Mesenteric fat pad (tissue), 1 donor: ENCODE measurements around the gene DENND1A. TPM values are rescaled to one million over a fixed set of nuclear protein-coding genes. Genes with fewer than 3 reads are reported as not detected.
"Not testable (repeated sequence)": the region's sequence is repeated elsewhere in the genome, so short reads cannot be mapped to it uniquely, and the experiment has no call there.

ENCODE experiments used
- DNase-seq: peaks from one replicate; pipeline ENCODE4 v3.0.0-alpha.2; 2020; ENCODE audit warnings: low spot score
- total RNA-seq: library from RNA; stranded (reverse); fragmentation: NEBNext Ultra II Directional; extraction: Animal tissue kit (Norgen Biotek cat#: 25700); gene quantifications from one replicate; pipeline ENCODE4 v1.2.1, GENCODE V29; 2021
- donor health status: DM: yes; HTN: yes; CAD: no.

Gene DENND1A
- total RNA-seq, 1 donor from 2014 or later: 24.4 TPM

DNA sequence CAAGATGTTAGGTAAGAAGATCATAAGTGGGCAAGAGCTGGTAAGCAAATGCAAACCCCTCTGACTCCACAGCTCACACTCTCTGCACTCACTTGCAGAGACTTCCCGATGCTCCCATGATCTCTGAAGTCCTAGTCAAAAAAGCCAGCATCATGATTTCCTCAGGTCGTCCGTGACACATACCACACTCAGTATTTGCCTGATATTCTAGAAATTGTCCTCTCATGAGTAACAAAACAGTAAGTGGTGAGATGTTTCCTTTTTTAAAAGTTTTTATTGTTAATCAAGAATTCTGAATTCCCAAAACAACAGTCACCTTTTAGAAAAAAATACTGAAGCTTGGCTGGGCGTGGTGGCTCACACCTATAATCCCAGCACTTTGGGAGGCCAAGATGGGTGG is 194.6 kb downstream of the DENND1A start:
- DNase-seq: no peak

DNA sequence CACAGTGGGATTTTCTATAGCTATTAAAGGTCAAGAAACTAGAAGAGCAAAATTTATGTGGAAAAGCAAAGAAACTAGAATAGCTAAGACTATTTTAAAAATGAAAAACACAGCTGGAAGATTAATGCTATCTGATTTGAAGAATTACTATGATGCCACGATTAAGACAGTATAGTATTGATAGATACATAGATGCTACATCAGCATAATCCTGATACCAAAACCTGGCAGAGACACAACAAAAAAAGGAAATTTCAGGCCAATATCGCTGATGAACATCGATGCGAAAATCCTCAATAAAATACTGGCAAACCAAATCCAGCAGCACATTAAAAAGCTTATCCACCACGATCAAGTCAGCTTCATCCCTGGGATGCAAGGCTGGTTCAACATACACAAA is 201.4 kb downstream of the DENND1A start:
- DNase-seq: not testable (repeated sequence)

DNA sequence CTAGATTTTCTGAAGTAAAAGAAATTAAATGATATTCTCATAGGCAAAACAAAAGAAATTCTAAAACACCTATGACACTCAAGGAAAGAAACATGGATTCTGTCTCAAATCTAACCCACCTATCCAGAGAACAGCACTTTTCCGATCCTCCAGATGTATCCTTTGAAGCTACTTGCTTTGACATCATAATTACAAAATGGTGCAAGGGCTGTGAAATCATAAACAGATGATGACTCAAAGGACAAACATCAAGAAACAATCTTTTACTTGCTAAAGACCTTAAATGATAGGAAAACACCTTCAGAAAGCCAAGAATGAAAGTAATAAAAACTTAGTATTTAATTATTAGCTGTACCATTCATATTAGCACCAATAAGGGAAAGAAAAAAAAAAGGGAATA is 202.6 kb downstream of the DENND1A start:
- no peak for DNase-seq

DNA sequence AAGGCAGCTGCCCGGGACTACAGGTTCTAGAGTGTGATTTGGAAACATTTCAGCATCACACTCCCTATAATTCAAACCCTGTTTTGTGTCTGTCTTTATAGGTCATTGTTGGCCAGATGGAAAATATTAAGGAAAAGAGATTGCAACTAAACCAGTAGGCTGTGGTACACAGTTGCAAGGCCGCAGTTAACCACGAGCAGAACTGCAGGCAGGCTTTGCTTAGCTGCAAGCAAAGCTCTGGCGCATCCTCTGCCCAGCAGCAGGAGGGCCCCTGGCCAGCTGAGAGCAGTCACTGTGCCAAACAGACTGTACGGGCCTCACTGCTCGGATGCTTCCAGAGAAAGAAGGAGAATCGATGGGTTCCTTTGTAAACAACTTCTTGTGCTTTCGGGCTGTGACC is 204.5 kb downstream of the DENND1A start:
- DNase-seq: no peak

DNA sequence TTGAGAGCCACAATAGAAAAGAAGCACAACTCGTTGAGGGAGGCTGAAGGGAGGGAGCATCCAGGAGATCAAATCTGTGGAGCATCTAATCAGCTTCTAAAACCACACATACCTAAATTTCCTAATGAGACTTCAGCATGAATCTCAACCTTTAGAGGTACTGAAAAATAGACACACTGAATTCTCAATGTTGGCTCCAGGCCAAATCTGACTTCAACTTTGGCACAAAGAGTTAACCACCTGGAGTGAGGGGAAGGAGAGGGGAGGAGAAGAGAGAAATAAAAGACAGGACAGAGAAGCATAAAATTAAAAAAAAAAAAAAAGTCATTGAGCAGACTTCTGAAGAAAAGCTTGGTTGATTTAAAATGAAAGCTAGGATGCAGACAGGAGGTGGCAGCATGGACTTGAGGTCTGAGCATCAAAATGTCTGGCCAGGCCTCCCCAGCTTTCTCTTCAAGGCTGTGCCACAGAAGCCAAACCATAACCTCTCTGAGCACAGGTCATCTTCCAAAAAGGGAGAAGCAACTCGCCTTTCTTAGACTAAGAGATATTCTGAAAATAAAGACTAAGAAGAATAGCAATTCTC is 205.6 kb downstream of the DENND1A start:
- DNase-seq: no peak

DNA sequence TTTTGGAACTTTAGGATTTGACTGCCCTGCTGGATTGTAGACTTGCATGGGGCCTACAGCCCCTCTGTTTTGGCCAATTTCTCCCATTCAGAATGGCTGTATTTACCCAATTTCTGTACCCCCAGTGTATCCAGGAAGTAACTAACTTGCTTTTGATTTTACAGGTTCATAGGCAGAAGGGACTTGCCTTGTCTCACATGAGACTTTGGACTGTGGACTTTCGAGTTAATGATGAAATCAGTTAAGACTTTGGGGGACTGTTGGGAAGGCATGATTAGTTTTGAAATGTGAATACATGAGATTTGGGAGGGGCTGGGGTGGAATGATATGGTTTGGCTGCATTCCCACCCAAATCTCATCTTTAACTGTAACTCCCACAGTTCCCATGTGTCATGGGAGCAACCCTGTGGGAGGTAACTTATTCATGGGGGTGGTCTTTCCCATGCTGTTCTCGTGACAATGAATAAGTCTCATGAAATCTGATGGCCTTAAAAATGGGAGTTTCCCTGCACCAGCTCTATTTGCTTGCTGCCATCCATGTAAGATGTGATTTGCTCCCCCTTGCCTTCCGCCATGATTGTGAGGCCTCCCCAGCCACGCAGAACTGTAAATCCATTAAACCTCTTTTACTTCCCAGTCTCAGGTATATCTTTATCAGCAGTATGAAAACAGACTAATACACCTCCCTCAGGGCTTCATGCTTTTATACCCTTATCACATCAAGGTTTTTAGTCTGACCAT is 206.6 kb downstream of the DENND1A start:
- DNase-seq: no peak

DNA sequence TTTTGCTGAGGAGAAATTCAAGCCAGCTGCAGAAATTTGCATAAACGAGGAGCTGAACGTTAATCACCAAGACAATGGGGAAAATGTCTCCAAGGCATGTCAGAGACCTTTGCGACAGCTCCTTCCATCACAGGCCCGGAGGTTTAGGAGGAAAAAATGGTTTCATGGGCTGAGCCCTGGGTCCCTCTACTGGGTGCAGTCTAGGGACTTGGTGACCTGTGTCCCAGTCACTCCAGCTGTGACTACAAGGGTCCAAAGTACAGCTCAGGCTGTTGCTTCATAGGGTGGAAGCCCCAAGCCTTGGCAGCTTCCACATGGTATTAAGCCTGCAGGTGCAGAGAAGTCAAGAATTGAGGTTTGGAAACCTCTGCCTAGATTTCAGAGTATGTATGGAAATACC is 207.5 kb downstream of the DENND1A start:
- DNase-seq: no peak

DNA sequence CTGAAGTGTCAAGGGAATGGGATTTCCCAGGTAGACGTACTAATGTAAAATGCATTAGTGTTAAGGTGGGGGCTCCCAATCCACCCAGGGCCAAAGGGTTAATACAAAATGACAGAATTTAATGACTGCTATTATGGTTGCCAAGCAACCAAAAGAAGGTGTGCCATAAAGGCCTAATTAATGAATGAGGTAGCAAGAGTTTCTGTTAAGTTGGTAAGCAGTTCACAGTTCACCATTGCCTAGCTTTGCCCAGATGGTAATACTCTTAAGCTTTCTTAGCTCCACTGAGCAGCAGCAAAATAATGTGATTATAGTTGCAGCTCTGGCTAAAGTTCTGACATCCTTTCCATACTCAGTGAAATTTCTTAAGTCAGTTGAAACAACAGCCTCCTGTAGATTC is 211.7 kb downstream of the DENND1A start:
- no peak for DNase-seq

DNA sequence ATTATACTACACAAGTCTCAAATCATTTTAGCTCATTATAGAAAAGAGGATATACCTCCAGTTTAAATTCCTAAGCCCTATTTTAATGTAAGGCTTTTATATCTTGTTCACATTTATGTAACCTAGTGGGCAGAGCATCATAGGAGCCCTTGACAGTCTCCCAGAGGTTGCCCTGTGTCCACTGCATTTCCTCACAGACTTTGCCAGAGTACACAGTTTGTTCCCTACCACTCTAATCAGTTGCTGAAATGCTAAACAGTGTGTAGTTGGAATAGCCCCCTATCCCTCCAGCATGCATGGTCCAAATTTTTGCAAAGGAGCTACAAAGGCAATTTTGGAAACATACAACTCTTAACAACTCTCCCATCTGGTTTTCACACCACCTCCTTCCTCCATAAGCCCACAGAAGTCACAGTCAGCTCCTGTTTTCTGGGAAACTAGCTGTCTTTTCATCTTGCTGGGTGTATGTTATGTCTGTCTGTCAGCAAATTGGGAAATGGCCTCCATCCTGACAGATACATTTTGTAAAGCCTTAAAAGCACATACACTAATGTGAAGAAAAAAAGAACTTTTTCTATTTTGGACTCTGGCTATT is 212.2 kb downstream of the DENND1A start:
- DNase-seq: no peak

DNA sequence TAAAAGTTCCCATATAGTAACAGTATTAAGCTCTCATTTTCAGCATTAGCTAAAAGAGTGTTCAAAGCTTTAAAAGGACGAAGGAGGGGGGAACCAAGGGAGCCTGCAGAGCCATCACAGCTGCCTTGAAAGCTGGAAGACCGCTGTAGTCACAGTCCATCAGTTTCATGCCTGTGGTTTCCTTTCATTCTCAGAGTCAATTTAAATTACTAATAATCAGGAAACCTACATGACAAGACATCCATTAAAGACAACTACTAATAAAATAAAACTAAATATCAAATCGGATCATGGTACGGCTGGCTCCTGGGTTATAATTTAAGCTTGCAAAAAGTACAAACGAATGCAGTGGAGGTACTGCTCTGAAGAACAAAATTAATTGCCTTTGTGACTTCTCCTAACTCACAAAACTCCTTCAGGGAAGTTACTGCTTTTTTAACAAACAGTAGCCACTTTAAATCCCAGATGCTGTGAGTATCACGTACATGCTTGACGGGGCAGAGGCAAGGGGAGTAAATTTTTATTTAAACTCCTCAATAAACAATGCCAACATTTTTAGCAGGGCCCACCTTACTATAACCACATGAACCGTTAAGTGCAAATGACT is 213.5 kb downstream of the DENND1A start:
- DNase-seq: no peak

DNA sequence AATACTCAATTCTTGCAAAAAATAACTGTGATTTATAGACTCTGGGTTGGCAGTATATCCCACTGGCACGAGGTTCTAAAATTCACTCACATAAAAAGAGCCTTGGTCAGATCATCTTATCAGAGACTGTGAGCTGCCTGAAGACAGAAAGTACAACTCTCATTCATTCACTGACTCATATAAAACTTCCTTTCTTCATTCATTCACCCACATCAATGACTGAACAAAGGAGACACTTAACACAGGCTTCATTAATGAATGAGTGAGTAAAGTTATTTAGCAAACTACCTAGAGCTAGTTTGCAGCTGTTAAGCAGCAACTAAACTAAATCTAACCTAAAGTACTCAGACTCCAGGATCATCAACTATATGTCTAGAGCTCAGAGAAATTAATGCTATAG is 214.7 kb downstream of the DENND1A start:
- DNase-seq: no peak

DNA sequence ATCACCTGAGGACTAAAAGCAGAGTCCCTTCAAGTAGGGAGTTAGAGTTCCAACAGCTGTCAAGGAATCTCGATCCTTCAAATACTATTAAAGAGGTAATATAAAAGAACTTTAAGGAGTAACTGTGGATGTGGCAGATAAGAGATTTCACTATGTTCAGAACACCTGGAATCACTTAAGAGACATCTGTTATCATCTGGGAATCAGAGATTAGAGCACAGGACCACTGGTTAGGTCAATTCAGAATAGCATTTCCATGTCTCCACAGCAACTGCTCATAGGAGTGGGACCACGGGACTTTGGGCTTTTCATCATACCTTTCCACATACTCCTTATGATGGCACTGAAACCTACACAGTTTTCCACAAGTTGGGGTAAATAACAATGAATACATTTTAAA is 216.6 kb downstream of the DENND1A start:
- DNase-seq: no peak

DNA sequence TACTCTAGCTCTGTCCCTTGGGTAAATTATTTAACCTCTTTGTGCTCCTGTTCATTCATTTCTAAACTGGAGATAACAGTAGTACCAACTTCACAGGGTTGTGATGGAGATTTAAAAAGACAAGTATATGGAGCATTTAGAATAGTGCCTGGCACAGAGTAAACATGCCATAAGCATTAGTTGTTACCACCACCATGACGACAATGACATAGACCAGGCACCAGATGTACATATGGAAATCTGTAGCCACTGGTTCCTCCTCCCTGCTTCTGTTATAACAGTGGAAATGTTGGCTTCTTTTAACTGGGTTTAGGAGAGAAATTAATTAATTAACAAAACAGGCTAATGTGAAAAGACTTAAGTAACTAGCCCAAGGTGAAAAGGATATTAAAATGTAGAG is 217.5 kb downstream of the DENND1A start:
- DNase-seq: no peak

DNA sequence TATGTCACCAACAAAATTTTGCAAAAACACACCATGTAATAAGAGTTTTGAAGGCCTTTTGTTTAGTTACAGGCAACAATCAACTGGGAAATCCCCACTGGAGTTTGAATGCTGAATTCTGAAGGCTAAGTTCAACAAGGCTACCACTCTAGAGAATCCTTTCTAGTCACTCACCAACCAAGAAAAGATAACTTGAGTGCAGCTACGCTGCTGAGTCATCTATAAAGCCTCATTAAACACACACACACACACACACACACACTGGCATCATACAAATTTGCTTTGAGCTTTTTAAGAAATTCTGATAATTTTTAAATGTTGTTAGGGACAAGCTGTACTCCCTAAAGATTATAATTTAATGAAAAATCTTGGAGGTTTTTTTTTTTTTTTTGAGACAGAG is 219.6 kb downstream of the DENND1A start:
- no peak for DNase-seq

DNA sequence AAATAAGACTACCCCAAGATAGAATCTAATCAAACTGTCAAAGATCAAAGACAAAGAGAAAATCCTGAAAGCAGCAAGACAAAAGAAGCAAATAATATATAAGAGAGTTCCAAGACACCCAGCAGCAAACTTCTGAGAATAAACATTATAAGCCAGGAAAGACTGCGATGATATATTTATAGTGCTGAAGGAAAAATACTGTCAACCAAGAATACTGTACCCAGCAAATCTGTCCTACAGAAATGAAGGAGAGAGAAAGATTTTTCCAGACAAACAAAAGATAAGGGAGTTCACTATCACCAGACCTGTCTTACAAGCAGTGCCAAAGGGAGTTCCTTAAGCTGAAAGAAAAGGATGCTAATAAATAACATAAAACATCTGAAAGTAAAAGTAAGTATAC is 227.4 kb downstream of the DENND1A start:
- no peak for DNase-seq

DNA sequence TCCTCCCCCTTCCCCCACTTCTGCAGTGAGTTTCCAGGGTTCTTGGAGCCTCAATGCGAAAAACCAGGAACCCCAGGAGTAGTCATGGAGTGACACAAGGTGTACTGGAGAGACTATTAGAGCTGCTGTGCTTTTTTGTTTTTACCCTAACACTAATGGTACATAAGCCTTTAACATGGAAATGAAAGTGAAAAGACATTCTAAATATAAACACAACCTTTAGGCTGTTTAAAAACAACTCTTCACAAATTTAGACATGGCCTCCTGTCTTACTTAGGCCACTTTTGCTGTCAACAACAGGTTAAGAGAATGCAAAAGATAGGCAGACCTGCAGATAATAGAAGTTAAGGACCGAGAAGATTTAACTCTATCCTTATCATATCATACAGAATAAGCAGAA is 232.2 kb downstream of the DENND1A start:
- no peak for DNase-seq

DNA sequence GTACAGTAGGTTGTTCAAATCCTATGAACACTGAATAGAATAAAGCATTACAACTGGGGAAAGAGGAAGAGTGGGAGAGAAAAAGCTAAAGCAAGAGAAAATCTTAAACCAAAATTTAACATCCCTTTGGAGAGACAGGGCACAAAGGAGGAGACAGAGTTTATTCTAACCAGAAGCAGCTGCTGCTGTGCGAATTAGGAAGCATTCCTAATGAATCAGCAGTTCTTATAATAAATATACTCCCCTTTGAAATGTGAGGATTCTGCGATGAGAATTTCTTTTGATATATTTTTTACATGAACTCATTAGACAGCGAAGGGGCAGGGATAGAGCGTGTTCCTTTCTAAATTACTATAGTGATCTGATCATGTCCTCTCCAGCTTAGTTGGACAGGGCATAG is 233.4 kb downstream of the DENND1A start:
- DNase-seq: no peak

DNA sequence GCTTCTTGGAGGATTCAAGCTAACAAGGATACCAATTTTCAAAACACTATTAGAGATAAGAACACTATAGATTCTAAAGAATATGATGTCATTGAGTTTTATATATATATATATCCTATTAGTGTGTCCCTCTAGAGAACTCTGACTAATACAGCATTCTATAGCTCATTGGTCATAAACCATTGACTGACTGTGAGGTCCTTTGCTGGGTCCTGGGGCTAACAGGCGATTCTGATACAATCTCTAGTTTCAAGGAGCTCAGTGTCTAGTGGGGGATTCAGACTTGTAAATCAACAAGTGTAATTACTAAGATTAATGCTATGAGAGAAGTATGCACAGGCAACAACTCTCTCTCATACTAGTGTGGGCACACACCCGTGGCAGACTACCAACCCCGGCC is 234.5 kb downstream of the DENND1A start:
- DNase-seq: no peak

DNA sequence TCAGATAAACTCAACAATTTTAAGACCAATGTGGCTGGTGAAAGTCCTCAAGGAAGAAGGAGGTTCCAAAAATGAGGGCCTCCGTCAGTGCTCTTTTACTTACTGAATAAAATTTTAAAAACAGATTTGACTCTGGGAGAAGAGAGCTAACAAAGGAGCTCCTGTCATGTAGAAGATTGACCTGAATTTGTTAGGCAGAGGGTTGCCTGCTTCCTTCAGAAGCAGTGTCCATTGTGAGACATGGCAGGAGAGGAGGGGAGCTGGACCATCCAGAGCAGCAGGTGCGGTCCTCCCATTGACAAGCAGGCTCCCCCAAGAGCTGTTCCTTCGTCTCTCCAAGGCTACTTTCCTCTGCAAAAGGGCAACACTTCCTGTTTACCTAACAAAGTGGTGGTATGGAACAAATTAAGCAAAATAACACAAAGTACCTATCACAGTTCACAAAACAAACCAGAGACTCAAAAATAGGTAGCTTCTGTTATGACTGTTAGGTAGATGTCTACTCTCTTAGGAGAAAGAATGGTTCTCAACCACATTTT is 238.1 kb downstream of the DENND1A start:
- DNase-seq: no peak

DNA sequence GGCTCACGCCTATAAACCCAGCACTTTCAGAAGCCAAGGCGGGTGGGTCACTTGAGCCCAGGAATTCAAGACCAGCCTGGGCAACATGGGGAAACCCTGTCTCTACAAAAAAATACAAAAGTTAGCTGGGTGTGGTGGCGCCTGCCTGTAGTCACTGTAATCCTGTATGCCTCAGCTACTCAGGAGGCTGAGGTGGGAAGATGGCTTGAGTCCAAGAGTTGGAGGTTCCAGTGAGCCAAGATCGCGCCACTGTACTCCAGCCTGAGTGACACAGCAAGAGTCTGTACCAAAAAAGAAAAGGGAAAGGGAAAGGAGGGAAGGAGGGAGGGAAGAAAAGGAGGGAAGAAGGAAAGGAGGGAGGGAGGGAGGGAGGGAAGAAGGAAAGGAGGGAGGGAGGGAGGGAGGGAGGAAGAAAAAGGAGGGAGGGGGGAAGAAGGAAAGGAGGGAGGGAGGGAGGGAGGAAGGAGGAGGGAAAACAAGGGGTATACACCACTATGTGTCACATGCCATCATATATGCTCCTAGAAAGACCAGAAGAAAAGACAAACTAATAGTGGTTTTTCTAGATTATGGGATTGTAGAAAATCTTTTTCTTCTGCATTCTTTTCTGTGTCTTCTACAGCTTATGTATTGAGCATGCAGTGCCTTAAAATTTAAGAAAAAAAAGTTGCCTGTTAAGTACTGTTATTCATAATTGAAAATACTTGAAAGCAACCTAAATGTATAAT is 240.1 kb downstream of the DENND1A start:
- DNase-seq: no peak

DNA sequence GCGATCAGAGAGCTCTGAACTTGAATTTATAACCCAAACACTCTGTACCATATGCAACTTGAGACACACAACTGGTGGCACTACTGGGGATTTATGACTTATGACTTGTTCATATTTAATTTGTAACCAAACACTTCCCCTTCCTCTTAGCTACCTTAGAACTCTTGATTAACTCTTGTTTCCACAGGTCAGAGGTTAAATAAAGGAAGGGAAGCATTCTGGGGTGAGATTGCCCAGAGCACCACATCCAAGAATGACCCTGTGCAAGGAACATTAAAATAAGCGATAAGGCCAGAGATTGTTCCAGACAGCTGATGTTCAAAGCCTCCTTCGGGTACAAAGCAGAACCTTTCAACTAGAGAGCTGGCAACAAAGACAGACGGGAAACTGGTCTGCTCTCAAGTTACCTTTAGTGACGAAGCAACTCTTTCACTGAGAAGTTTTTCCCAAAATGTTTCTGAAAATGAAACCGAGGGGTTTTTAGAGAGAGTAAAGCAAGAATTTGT is 242.6 kb downstream of the DENND1A start:
- no peak for DNase-seq
